Hepatocyte (in vitro differentiated cells): ENCODE measurements around the gene AHSG.

ENCODE experiments used
- CTCF ChIP-seq: fragments of 200-600 bp; sonication (generic); IDR thresholded peaks from 2 replicates; pipeline ENCODE4 v1.5.1; 2016; ENCODE audit warnings: antibody characterized with exemption, mild to moderate bottlenecking; ENCODE audit not compliant: poor library complexity
- EZH2 ChIP-seq: fragments of 200-600 bp; sonication (generic); IDR thresholded peaks from 2 replicates; pipeline ENCODE4 v1.6.1; 2016; ENCODE audit warnings: antibody characterized with exemption, mild to moderate bottlenecking, borderline replicate concordance

- TF ChIP-seq CTCF (no peak), EZH2 (no peak)
Measured at GRCh38 chr3:186665625-186666188, 52.8 kb downstream of the AHSG start, which contains the start of gene HRG.
